ENCODE results near the gene PIK3R2.
A peak's percentile ranks its signal among the peaks of the same experiment; 100 is the strongest.
"Not testable (repeated sequence)": the region's sequence is repeated elsewhere in the genome, so short reads cannot be mapped to it uniquely, and the experiment has no call there.

PIK3R2 gene

DNA sequence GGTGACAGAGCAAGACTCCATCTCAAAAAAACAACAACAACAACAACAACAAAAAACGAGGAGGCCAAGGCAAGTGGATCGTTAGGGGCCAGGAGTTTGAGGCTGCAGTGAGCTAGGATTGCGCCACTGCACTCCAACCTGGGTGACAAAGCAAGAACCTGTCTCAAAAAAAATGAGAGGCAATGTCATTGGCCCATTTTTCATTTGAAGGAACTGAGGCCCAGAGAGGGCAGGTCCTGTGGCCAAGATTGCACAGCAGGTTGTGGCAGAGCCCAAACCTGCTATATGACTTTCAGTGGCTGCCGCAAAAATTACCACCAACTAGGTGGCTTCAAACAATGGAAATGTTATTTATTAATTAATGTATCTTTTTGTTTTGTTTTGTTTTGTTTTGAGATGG lies 5.5 kb downstream of the PIK3R2 start:
- H3K4me3 ChIP-seq (ENCODE audit: low read depth, low read length) = no peak overlapping the region
- H2BK5ac ChIP-seq (ENCODE audit: low read depth, low read length, poor library complexity) = no peak overlapping the region
- no peak overlapping the region for H4K8ac ChIP-seq (ENCODE audit: low read depth, low read length)
- H3K4me2 ChIP-seq (ENCODE audit: low read length) = no peak overlapping the region
- no peak overlapping the region for H3K23ac ChIP-seq (ENCODE audit: low read length)
- no peak overlapping the region for H4K91ac ChIP-seq (ENCODE audit: low read depth, low read length)
- H2AK5ac ChIP-seq (ENCODE audit: low read length) = no peak overlapping the region
- no peak overlapping the region for H3K27ac ChIP-seq (ENCODE audit: low read depth, low read length)
- no peak overlapping the region for H2AFZ ChIP-seq (ENCODE audit: insufficient read depth, low read length, poor library complexity)
- no peak overlapping the region for H3K9ac ChIP-seq (ENCODE audit: low read length)
- no CpG with 5 or more reads among the region's 4 CpGs for WGBS (ENCODE audit: extremely low coverage, insufficient coverage, insufficient read length)
- H3K79me1 ChIP-seq (ENCODE audit: low read length) = peaks cover 4% of the 10 kb centered on the region
- H3K79me2 ChIP-seq (ENCODE audit: control insufficient read depth, insufficient read depth, low read length, poor library complexity) = peaks cover 7% of the 10 kb centered on the region
- H3K18ac ChIP-seq (ENCODE audit: low read length) = no peak overlapping the region
- H3K14ac ChIP-seq (ENCODE audit: low read length) = no peak overlapping the region
- H2BK120ac ChIP-seq (ENCODE audit: insufficient read depth, low read length, poor library complexity) = no peak overlapping the region
- no peaks in the 10 kb centered on the region for H3K9me3 ChIP-seq (ENCODE audit: insufficient read depth, low read depth, low read length)
- peaks cover 46 to 53% of the 10 kb centered on the region in 2 experiments for H3K36me3 ChIP-seq (ENCODE audit: control insufficient read depth in 1 of 2, insufficient read depth in 2 of 2, low read length in 2 of 2)
- DNase-seq = peak in 1 of 2 donors; percentile 16
- no peaks in the 10 kb centered on the region for H3K27me3 ChIP-seq (ENCODE audit: insufficient read depth, low read length)
- no peak overlapping the region for H4K12ac ChIP-seq (ENCODE audit: low read depth, low read length)
- no peak overlapping the region for H2BK12ac ChIP-seq (ENCODE audit: low read length)
- H3K4ac ChIP-seq (ENCODE audit: low read depth, low read length) = no peak overlapping the region
- H3K4me1 ChIP-seq (ENCODE audit: control insufficient read depth in 1 of 2, insufficient read depth in 2 of 2, low read length in 2 of 2) = peaks cover 17 to 18% of the 10 kb centered on the region in 2 experiments

GRCh38 chr19:18159059-18159616 lies 6.2 kb downstream of the PIK3R2 start:
- H4K12ac ChIP-seq (ENCODE audit: low read depth, low read length); H3K9ac ChIP-seq (ENCODE audit: low read length); H4K8ac ChIP-seq (ENCODE audit: low read depth, low read length); H3K18ac ChIP-seq (ENCODE audit: low read length); H3K79me2 ChIP-seq (ENCODE audit: control insufficient read depth, insufficient read depth, low read length, poor library complexity); H2AFZ ChIP-seq (ENCODE audit: insufficient read depth, low read length, poor library complexity); H3K4me3 ChIP-seq (ENCODE audit: low read depth, low read length); H3K27me3 ChIP-seq (ENCODE audit: insufficient read depth, low read length); H2AK5ac ChIP-seq (ENCODE audit: low read length); H3K79me1 ChIP-seq (ENCODE audit: low read length); H2BK120ac ChIP-seq (ENCODE audit: insufficient read depth, low read length, poor library complexity); H3K9me3 ChIP-seq (ENCODE audit: insufficient read depth, low read depth, low read length); H3K4ac ChIP-seq (ENCODE audit: low read depth, low read length); H3K4me2 ChIP-seq (ENCODE audit: low read length); H2BK5ac ChIP-seq (ENCODE audit: low read depth, low read length, poor library complexity); H3K14ac ChIP-seq (ENCODE audit: low read length); H3K27ac ChIP-seq (ENCODE audit: low read depth, low read length); DNase-seq; H4K91ac ChIP-seq (ENCODE audit: low read depth, low read length); H3K23ac ChIP-seq (ENCODE audit: low read length); H2BK12ac ChIP-seq (ENCODE audit: low read length): not testable (repeated sequence)
- WGBS (ENCODE audit: extremely low coverage, insufficient coverage, insufficient read length) = no CpG with 5 or more reads among the region's 6 CpGs
- peaks cover 49 to 56% of the 10 kb centered on the region in 2 experiments for H3K36me3 ChIP-seq (ENCODE audit: control insufficient read depth in 1 of 2, insufficient read depth in 2 of 2, low read length in 2 of 2)
- H3K4me1 ChIP-seq (ENCODE audit: control insufficient read depth in 1 of 2, insufficient read depth in 2 of 2, low read length in 2 of 2) = peaks cover 14% of the 10 kb centered on the region in 2 experiments

- DNase-seq = peak; percentile 21 to 59
- Histone ChIP-seq H3K4me2 (ENCODE audit: low read length) (no peak overlapping the region), H3K9me3 (ENCODE audit: insufficient read depth, low read depth, low read length) (no peaks in the 10 kb centered on the region), H3K14ac (ENCODE audit: low read length) (no peak overlapping the region), H2BK120ac (ENCODE audit: insufficient read depth, low read length, poor library complexity) (no peak overlapping the region), H3K27me3 (ENCODE audit: insufficient read depth, low read length) (no peaks in the 10 kb centered on the region), H2BK12ac (ENCODE audit: low read length) (no peak overlapping the region), H3K4me3 (ENCODE audit: low read depth, low read length) (no peak overlapping the region), H3K79me1 (ENCODE audit: low read length) (no peaks in the 10 kb centered on the region), H4K91ac (ENCODE audit: low read depth, low read length) (no peak overlapping the region), H3K4ac (ENCODE audit: low read depth, low read length) (no peak overlapping the region), H4K12ac (ENCODE audit: low read depth, low read length) (no peak overlapping the region), H2AFZ (ENCODE audit: insufficient read depth, low read length, poor library complexity) (no peak overlapping the region), H3K4me1 (ENCODE audit: control insufficient read depth in 1 of 2, insufficient read depth in 2 of 2, low read length in 2 of 2) (peaks cover 9% of the 10 kb centered on the region in 2 experiments), H3K23ac (ENCODE audit: low read length) (no peak overlapping the region), H3K9ac (ENCODE audit: low read length) (no peak overlapping the region), H3K18ac (ENCODE audit: low read length) (no peak overlapping the region), H3K79me2 (ENCODE audit: control insufficient read depth, insufficient read depth, low read length, poor library complexity) (no peaks in the 10 kb centered on the region), H2AK5ac (ENCODE audit: low read length) (no peak overlapping the region), H4K8ac (ENCODE audit: low read depth, low read length) (no peak overlapping the region), H3K27ac (ENCODE audit: low read depth, low read length) (no peak overlapping the region), H3K36me3 (ENCODE audit: control insufficient read depth in 1 of 2, insufficient read depth in 2 of 2, low read length in 2 of 2) (peaks cover 51 to 58% of the 10 kb centered on the region in 2 experiments), H2BK5ac (ENCODE audit: low read depth, low read length, poor library complexity) (no peak overlapping the region)
- no CpG with 5 or more reads among the region's 10 CpGs for WGBS (ENCODE audit: extremely low coverage, insufficient coverage, insufficient read length)
These were observed 6.8 kb downstream of the PIK3R2 start for GRCh38 chr19:18159810-18160209.

- WGBS (ENCODE audit: extremely low coverage, insufficient coverage, insufficient read length) = no CpG with 5 or more reads among the region's 13 CpGs
- H3K4me2 ChIP-seq (ENCODE audit: low read length) = no peak overlapping the region
- no peak overlapping the region for H4K91ac ChIP-seq (ENCODE audit: low read depth, low read length)
- no peak overlapping the region for H3K14ac ChIP-seq (ENCODE audit: low read length)
- no peaks in the 10 kb centered on the region for H3K79me1 ChIP-seq (ENCODE audit: low read length)
- H3K27me3 ChIP-seq (ENCODE audit: insufficient read depth, low read length) = no peaks in the 10 kb centered on the region
- H3K18ac ChIP-seq (ENCODE audit: low read length) = no peak overlapping the region
- DNase-seq = no peak
- no peak overlapping the region for H3K4me3 ChIP-seq (ENCODE audit: low read depth, low read length)
- H3K9me3 ChIP-seq (ENCODE audit: insufficient read depth, low read depth, low read length) = no peaks in the 10 kb centered on the region
- H2BK12ac ChIP-seq (ENCODE audit: low read length) = no peak overlapping the region
- H3K23ac ChIP-seq (ENCODE audit: low read length) = no peak overlapping the region
- no peak overlapping the region for H2AFZ ChIP-seq (ENCODE audit: insufficient read depth, low read length, poor library complexity)
- H2BK120ac ChIP-seq (ENCODE audit: insufficient read depth, low read length, poor library complexity) = no peak overlapping the region
- no peak overlapping the region for H3K9ac ChIP-seq (ENCODE audit: low read length)
- H3K4ac ChIP-seq (ENCODE audit: low read depth, low read length) = no peak overlapping the region
- H3K36me3 ChIP-seq (ENCODE audit: control insufficient read depth in 1 of 2, insufficient read depth in 2 of 2, low read length in 2 of 2) = peaks cover 51 to 58% of the 10 kb centered on the region in 2 experiments
- H3K4me1 ChIP-seq (ENCODE audit: control insufficient read depth in 1 of 2, insufficient read depth in 2 of 2, low read length in 2 of 2) = peaks cover 9% of the 10 kb centered on the region in 2 experiments
- no peaks in the 10 kb centered on the region for H3K79me2 ChIP-seq (ENCODE audit: control insufficient read depth, insufficient read depth, low read length, poor library complexity)
- peak overlapping the region; percentile 3 for H4K12ac ChIP-seq (ENCODE audit: low read depth, low read length)
- H2AK5ac ChIP-seq (ENCODE audit: low read length) = no peak overlapping the region
- peak overlapping the region; percentile 33 for H4K8ac ChIP-seq (ENCODE audit: low read depth, low read length)
- H2BK5ac ChIP-seq (ENCODE audit: low read depth, low read length, poor library complexity) = no peak overlapping the region
- H3K27ac ChIP-seq (ENCODE audit: low read depth, low read length) = no peak overlapping the region
These were observed 7.6 kb downstream of the PIK3R2 start for GRCh38 chr19:18160493-18160970.

Data from trophoblast cell (in vitro differentiated cells and primary cell).